ENCODE data around the gene DHX40.
A peak's percentile ranks its signal among the peaks of the same experiment; 100 is the strongest.
"Not testable (repeated sequence)": the region's sequence is repeated elsewhere in the genome, so short reads cannot be mapped to it uniquely, and the experiment has no call there.

Gene DHX40

DNA sequence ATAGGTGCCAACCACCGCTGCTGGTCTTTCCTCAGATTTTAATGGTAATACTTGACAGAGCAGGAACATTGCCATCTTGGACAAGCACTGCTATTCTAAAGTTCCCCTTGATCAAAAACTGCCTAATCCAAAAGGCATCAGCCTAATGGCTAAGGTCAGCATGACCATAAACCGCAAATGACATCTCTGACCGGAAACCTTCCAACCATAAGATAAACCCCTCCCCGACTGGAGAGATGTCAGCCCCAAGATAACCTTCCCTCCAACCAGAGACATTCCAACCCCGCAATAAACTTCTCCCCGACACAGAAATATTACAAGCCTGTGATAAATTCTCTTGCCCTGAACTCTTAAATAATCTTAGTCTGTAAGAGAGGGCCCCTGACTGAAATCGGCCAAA, 7.4 kb upstream of the DHX40 start:
- no peak for DNase-seq (ENCODE audit: low spot score)

DNA sequence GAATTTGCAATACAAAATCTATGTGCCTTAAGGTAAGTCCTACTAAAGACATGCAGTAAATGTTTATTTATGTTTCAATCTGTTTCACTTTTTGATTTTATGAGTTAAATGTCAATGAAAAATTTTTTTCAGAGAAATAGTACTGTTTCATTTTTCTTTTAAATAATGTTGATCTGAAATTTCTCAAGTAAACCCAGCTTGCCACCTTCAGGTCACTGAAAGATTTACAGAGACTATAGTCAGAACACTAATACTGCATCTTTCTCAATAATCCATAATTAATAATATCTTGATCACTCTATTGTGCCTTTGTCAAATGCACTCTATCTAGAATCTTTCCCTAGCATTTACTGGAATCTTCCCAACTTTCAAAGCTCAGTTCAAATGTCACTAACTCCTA, 6.5 kb upstream of the DHX40 start:
- no peak for DNase-seq (ENCODE audit: low spot score)

DNA sequence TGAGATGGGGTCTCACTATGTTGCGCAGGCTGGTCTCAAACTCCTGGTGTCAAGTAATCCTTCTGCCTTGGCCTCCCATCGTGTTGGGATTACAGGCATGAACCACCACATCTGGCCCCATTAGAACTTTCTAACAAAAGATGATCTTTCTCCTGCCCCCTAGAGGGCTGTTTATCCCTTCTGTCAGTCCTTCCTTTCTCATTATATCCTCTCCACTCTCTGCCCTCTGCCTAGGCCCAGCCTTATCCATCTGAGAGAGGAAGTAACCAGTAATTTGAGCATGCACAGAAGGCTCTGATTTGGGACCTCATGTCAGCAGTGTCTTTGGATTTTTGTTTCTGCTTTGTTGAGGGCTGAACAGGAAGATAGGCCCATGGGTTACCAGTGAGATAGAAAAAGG, 4.4 kb upstream of the DHX40 start:
- peak; percentile 26 for DNase-seq (ENCODE audit: low spot score)

DNA sequence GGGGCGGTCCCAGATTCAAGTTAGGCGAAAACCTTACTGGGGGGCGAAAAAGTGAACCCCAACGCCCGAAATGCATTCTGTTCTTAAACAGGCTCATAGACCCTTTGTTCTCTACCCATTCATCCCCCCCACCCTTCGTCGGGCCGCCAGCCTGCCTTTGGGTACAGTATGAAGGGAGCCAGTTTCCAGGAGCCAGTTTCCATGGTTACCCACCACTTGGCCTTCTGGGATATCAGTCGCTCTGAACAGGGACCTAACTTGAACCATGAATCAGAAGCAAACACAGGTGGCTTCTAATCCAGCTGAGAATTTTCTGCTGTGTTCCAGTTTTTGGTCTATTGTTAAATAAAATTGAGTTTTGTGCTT, 532 bp downstream of the DHX40 start:
- DNase-seq (ENCODE audit: low spot score) = peak; percentile 84

DNA sequence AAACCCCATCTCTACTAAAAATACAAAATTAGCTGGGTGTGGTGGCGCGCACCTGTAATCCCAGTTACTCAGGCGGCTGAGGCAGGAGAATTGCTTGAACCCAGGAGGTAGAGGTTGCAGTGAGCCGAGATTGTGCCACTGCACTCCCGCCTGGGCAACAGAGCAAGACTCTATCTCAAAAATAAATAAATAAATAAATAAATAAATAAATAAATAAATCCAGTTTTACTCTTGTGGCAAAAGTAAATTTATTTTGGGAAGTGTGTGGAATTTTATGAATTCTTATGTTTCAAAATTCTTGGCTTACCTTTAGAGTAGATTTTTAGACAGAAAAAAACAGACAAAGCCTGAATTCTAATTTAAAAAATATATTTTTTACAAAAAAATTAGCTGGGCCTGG, 3.7 kb downstream of the DHX40 start:
- DNase-seq (ENCODE audit: low spot score) = not testable (repeated sequence)

DNA sequence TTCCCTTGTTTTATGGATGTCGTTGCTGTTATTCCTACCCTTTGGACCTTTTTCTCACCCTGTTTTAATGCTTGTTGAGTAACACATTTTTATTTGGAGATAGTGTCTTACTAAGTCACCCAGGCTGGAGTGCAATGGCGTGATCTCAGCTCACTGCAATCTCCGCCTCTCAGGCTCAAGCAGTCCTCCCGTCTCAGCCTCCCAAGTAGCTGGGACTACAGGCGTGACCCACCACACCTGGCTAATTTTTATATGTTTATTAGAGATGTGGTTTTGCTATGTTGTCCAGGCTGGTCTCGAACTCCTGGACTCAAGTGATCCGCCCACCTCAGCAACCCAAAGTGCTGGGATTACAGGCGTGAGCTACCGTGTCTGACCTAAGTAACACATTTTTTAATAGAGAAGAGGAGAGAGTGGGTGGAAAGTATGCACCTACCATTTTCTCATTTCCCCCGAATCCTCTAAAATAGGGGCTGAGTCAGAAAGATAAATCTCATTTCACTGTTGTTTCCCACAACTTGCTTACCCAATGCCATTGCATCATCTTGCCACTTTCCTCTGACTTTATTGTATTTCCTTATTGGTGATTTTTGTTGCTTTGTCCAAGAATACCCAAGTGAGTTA, 7.0 kb downstream of the DHX40 start:
- no peak for DNase-seq (ENCODE audit: low spot score)

DNA sequence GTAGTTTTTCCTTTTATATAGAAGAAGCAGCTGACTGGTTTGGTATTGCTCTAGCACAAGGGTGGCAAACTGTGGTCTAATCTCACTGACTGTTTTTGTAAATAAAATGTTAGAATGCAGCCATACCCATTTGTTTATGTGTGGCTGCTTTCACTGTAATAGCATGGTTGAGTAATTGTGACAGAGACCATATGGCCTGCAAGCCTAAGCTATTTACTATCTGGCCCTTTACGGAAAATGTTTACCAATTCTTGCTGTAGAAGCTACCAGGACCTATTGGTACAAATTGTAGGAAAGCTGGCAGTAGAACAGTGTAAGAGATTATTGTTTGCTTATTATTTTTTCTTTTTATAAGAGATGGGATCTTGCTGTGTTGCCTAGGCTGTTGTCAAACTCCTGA, 18.8 kb downstream of the DHX40 start:
- DNase-seq (ENCODE audit: low spot score) = not testable (repeated sequence)

DNA sequence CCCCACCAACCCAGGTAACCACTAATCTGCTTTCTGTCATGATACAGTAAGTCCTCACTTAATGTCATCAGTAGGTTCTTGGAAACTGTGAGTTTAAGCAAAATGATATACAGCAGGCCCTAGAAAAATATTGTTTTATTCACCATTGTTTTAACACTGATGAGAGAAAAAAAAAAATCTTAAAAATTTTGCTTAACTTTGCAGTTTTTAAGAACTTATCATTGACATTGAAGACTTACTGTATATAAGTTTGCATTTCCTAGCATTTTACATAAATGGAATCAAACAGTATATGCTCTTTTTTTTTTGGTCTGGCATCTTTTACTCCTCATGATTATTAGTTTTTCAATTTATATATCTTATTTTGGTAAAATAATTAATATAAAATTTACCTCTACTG, 34.8 kb downstream of the DHX40 start:
- DNase-seq (ENCODE audit: low spot score) = no peak

DNA sequence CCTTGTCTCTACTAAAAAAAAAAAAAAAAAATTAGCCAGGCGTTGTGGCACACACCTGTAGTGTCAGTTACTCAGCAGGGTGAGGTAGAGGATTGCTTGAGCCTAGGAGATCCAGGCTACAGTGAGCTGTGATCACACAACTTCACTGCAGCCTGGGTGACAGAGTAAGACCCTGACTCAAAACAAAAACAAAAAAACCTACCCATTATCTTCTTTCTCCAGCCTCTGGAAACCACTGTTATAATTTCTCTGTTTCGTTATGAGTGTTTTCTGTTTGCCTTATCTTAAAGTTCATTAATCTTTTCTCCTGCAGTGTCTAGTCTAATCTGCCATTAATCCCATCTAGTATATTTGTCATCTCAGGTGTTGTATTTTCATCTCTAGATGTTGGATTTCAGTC, 35.7 kb downstream of the DHX40 start:
- no peak for DNase-seq (ENCODE audit: low spot score)

DNA sequence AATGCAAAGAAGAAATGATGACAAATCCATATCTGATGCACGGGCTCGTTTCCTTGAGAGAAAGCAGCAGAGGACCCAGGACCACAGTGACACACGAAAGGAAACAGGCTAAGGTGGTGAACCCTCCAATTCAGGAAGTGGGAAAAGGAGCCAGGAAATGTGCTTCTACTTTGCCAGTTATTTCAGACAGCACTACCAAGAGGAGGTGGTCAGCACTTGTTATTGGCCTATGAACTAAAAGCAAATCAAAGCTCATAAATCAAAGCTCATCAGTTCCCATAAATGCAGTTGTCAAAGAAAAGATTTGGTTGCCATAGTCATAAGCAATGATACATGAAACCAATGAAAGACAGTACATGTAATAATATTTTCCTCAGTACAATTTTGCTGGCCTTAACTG, 41.7 kb downstream of the DHX40 start:
- DNase-seq (ENCODE audit: low spot score) = no peak

DNA sequence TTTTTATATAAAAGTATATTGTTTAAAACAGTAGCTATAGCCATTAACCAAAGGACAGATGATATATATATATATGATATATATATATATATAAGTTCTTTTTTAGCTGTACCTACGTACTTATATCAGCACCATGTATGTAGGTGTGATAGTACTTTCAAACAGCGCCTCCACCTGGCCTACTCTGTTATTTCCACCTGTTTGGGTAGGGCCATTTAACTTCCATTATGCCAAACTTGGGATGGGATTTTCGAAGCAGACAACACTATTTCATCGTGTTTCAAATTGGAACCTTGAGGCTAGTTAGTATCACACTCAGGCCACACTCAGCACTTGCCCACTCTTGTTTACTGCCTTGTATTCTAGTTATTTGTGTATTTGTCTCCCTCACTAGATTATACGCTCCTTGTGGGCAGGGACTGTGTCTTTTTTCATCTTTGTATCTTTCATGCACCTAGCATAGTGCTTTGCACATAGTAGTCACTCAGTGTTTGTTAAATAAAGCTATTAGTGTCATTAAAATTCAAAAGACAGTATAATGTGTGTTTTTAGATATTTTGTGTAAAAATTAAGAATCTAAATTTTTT, 42.5 kb downstream of the DHX40 start:
- DNase-seq (ENCODE audit: low spot score) = no peak

DNA sequence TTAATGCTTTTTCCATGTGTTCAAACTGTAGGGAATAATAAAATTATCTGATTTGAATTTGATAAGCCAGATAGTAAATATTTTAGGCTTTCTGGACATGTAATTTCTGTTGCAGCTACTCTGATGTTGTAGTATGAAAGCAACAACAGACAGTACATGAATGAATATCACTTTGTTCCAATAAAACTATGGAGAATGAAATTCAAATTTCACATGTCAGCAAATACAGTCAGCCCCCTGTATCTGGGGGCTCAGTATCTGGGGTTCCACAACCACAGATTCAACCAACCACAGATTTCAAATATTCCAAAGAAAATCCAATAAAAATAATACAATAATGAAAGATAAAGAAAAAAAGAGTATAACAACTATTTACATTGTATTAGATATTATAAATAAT, 46.1 kb downstream of the DHX40 start:
- no peak for DNase-seq (ENCODE audit: low spot score)

DNA sequence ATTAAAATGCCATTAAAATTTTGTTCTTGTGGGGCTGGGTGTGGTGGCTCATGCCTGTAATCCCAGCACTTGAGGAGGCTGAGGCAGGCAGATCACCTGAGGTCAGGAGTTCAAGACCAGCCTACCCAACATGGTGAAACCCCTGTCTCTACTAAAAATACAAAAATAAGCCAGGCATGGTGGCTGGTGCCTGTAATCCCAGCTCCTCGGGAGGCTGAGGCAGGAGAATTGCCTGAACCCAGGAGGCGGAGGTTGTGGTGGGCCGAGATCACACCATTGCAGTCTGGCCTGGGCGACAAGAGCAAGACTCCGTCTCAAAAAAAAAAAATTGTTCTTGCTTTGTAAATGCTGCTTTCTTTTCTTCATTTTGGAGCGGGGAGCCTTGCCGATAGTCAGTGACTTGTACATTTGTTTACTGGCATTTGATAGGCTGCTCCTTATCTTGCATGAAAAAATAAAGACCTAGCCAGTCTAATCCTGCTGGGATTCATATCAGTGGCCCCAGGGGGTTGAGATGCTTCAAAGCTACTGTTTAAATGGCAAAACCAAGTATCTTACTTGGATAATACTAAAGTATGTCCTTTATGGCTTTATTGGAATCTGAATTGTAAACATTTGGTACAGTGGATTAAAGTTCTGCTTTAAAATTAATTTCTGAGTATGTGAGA, 51.0 kb downstream of the DHX40 start:
- no peak for DNase-seq (ENCODE audit: low spot score)

DNA sequence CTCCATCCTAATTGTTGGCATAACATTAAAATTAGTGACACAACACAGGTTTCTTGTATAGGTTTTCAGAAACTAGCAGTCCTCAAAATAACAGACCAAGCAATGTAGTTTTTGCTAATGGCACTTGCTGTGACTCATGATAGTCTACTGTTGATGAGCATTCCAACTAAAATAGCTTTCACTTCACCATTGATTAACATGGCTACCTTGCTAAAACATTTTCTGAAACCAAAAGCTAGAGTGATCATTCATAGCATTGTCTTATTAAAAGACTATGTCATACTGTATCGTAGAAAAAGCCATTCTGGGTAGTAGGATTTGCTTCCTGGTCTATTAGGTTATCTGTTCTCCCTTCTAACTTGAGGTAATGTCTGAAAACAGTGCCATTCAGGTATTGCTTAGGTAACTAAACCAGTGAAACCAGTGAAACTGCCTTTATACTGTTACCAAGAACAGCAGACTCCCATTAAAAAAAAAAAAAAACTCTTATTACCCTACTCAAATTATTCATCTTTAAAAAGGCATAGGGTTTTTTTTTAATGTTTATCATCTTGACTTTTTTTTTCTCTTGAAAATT, 51.8 kb downstream of the DHX40 start:
- DNase-seq (ENCODE audit: low spot score) = no peak

DNA sequence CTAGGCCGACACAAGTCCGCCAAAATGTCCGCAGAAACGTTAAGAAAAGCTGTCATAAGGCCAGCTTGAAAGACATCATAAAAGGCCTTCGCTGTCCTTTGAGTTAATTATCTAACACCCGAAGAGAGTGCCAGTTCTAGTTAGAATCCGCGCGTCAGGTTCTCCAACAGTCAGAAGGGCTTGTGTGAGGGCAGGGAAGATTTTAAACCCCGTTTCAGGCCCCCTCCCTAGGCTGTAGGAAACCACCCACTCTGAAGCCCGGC, 53.6 kb downstream of the DHX40 start:
- DNase-seq (ENCODE audit: low spot score) = no peak

DNA sequence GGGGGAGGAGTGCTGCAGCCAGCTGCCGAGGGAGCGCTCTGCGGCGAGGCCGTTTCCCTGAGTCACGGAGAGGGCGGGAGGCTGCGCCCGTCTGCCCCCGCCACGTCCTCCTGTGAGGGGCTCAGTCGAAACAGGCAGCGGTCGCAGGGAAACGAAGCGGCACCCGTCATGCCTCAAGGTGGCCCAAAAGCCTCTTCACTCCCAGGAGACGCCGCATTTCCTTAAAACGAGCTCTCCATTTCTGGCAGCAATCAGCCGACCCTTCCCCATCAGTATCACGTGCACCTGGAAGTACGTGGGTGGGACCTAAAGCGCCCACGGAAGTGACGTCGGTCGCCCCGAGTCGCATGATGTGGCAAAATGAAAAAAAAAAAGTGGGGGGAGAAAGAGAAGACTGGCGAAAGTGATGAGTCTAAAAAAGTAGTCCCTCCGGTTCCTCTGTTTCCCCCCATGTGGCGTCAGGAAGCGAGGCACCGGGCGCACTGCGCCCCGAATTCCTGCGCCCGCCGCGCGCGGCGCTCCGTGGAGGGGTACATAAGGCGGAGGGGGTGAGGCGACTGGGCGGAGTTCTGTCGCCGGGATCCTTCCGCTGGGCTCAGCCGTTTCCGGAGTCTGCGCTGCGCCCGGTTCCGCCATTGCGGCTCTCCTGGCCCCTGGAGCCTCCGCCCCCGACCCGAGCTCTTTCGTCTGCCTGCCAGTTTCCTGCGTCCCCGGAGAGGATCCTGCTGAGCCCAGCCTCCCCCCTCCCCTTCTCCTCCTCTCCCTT, 54.1 kb downstream of the DHX40 start, which contains the start of gene CLTC:
CLTC (plus strand) TSS at position 598 of the 766 bp plus-strand sequence. CDS start 237 bp downstream, outside the sequence.
- DNase-seq (ENCODE audit: low spot score) = peak; percentile 97

DNA sequence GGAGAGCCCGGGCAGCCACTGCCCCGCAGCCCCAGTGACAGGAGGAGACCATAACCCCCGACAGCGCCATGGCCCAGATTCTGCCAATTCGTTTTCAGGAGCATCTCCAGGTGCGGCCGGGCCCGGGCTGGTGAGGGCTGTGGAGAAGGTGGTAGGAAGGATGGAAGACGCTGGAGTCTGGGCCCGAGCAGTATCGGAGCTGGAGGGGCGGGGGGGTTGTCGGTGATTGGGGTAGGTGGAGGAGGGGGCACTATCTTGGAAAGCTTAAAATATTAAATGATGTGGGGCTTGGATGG, 54.6 kb downstream of the DHX40 start:
- DNase-seq (ENCODE audit: low spot score) = no peak

DNA sequence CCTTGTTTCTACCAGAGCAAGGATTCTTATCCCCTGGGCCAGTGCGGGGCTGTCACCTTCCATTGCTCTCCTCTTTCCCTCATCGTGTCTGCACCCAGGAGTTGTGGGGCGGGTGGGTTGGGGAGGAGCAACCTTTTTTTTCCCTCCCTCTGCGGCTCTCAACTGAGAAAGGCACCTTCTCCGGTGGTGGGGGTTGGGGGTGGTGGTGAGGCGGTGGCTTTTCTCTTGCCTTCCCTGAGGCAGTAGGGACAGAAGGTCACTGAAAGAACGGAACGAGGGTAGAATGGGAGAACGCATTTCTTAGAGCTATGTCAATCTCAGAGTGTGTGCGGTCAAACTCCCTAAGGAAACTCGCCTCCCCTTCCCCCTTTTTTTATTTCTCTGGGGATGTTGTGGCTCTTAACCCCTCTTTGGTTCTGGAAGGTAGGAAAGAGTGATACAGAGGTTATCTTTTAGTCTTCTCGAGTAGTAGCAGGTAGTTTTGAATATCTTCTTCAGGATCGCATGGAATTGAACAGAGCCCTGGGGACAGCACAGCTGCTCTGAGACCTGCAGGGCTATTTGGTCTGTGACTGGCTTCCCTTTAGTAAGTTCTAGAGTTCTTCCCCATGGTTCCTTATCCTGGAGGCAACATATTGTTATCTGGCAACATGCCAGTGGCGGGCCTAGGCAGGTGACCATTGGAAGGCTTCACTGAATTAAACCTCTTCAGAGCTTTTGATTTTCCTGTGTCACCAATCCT, 55.3 kb downstream of the DHX40 start:
- DNase-seq (ENCODE audit: low spot score) = peak; percentile 31

DNA sequence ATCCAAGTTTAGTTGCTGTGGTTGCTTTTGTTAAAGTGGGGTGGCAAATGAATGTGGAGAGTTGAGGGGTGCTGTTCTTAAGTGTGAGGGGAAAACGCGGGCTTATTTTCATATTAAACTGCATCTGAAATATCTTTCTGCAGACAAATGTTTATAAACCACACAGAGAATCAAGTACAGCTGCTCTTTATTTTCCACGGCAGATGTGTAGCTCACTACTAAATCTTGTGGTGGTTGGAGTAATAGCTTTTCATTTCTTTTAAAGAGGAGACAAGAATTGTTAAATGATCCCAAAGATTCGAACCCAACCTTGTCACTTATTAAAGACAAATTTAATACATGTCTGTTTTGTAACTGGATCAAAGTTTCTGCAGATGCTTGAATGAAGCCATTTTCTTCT, 56.4 kb downstream of the DHX40 start:
- no peak for DNase-seq (ENCODE audit: low spot score)

DNA sequence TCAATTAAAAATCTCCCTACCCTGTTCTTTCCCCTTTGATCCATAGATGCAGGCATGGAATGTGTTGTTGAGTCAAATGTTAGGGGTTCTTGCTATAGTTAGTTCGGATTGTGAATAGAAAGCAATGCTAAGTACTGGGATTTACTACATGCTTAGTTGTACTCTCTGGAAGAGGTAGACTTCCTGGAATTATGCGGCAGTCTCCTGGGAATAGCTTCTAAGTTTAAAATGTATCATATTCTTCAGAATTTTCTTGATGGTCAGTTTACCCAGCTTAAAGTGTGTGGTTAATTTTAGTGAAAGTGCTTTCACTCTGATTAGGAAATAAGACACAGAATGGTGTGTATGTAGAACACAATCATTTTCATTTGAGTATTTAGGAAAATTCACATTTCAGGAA, 57.7 kb downstream of the DHX40 start:
- no peak for DNase-seq (ENCODE audit: low spot score)

DNA sequence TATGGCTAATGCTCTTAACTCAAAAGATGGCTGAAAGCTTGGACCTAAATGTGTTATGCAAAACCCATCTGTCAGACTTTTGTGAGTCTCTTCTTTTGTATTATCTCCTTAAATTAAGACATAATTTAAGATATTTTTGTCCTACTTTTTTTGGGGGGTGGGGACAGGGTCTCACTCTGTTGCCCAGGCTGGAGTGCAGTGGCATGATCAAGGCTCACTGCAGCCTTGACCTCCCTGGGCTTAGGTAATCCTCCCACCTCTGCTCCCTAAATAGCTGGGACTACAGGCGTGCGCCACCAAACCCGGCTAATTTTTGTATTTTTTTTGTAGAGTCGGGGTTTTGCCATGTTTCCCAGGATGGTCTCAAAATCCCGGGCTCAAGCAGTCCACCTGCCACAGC, 61.3 kb downstream of the DHX40 start:
- no peak for DNase-seq (ENCODE audit: low spot score)

DNA sequence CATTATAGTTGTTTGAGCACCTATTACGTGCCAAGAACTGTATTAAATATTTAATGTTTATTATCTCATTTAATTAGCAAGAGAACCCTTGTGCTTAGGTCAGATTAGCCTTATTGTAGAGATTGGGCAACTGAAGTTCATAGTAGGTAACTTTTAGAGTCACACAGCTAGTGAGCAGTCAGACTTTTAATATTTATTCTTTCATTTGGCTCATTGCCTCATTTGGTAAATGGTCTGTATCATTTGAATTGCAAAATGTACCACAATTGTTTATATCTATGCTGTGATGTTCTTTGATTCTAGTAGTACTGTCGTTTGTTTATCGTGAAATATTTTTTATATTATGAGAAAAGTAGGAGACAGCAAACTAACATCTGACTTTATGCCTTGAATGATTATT, 61.9 kb downstream of the DHX40 start:
- no peak for DNase-seq (ENCODE audit: low spot score)
